SH-SY5Y (cell line): Measurements from ENCODE around the gene MARCHF11.

Source experiments
- GATA2 ChIP-seq: IDR thresholded peaks from 2 replicates; pipeline ENCODE4 v1.6.1; 2011; ENCODE audit warnings: mild to moderate bottlenecking, low read depth, low read length
- GATA3 ChIP-seq: IDR thresholded peaks from 2 replicates; pipeline ENCODE4 v1.6.1; 2011; ENCODE audit warnings: low read depth, mild to moderate bottlenecking, low read length, moderate library complexity

GRCh38 chr5:16064135-16064893, 115.3 kb downstream of the MARCHF11 start:
- TF ChIP-seq GATA2, result peak; percentile 93
- TF ChIP-seq GATA3, result peak; percentile 80; the same call in 1 of the 2 replicates
